Measurements from ENCODE around the gene FTH1. TPM values are rescaled to one million over a fixed set of nuclear protein-coding genes. Genes with fewer than 3 reads are reported as not detected.

The FTH1 gene
- total RNA-seq, 4 donors from 2014 or later: 1,945 to 2,292 (median 2,070) TPM

- Histone ChIP-seq H3K27me3 (no peaks in the 10 kb centered on the region), H3K9me3 (peaks cover 0 to 11% (median 0%) of the 10 kb centered on the region in 3 donors), H3K27ac (no peak overlapping the region), H3K4me3 (no peak overlapping the region), H3K36me3 (no peaks in the 10 kb centered on the region), H3K4me1 (peaks cover 0 to 21% (median 0%) of the 10 kb centered on the region in 3 donors)
- WGBS, 2 donors (ENCODE audit: low coverage in 1 of 2): 34 to 58% methylated on average over 4 to 6 of the region's 12 CpGs
- no peak for TF ChIP-seq POLR2AphosphoS5 (IDR thresholded peaks at IDR 0.05)
- ATAC-seq: no peak
Observed at GRCh38 chr11:62001450-62002191, 34.2 kb upstream of the FTH1 start.

GRCh38 chr11:62000539-62001446 lies 33.4 kb upstream of the FTH1 start:
- no peak for ATAC-seq
- Histone ChIP-seq H3K27ac (no peak overlapping the region), H3K4me3 (no peak overlapping the region), H3K9me3 (peaks cover 0 to 11% (median 0%) of the 10 kb centered on the region in 3 donors), H3K4me1 (peaks cover 0 to 20% (median 0%) of the 10 kb centered on the region in 3 donors), H3K36me3 (no peaks in the 10 kb centered on the region), H3K27me3 (no peaks in the 10 kb centered on the region)
- WGBS, 2 donors (ENCODE audit: low coverage in 1 of 2): 80 to 88% methylated on average over 1 to 9 of the region's 23 CpGs
- no peak for TF ChIP-seq POLR2A (IDR thresholded peaks at IDR 0.05)
- no peak for TF ChIP-seq CTCF (IDR thresholded peaks at IDR 0.05)
- no peak for TF ChIP-seq POLR2AphosphoS5 (IDR thresholded peaks at IDR 0.05)
- TF ChIP-seq EP300 (IDR thresholded peaks at IDR 0.05): no peak

GRCh38 chr11:61999141-61999975 lies 31.9 kb upstream of the FTH1 start:
- 88 to 92% methylated on average over 5 to 7 of the region's 7 CpGs for WGBS, 2 donors (ENCODE audit: low coverage in 1 of 2)
- no peak overlapping the region for H3K27ac ChIP-seq
- H3K27me3 ChIP-seq: no peaks in the 10 kb centered on the region

GRCh38 chr11:61996933-61997332 lies 29.5 kb upstream of the FTH1 start:
- Histone ChIP-seq H3K27me3 (no peaks in the 10 kb centered on the region), H3K4me1 (peaks cover 0 to 4% (median 0%) of the 10 kb centered on the region in 3 donors), H3K9me3 (peaks cover 0 to 11% (median 0%) of the 10 kb centered on the region in 3 donors), H3K27ac (no peak overlapping the region), H3K4me3 (no peak overlapping the region), H3K36me3 (no peaks in the 10 kb centered on the region)
- TF ChIP-seq EP300 (IDR thresholded peaks at IDR 0.05) (no peak), CTCF (IDR thresholded peaks at IDR 0.05) (no peak), POLR2A (IDR thresholded peaks at IDR 0.05) (no peak), POLR2AphosphoS5 (IDR thresholded peaks at IDR 0.05) (no peak)
- WGBS, 2 donors (ENCODE audit: low coverage in 1 of 2): 90% methylated on average over 2 of the region's 4 CpGs; no CpG with 5 or more reads in 1 of the 2 donors
- no peak for ATAC-seq

More at GRCh38 chr11:61999141-61999975, 31.9 kb upstream of the FTH1 start:
- H3K4me3 ChIP-seq: no peak overlapping the region
- peaks cover 0 to 6% (median 0%) of the 10 kb centered on the region in 3 donors for H3K4me1 ChIP-seq
- no peaks in the 10 kb centered on the region for H3K36me3 ChIP-seq
- H3K9me3 ChIP-seq: peaks cover 0 to 11% (median 0%) of the 10 kb centered on the region in 3 donors
- TF ChIP-seq EP300 (IDR thresholded peaks at IDR 0.05): no peak
- no peak for TF ChIP-seq CTCF (IDR thresholded peaks at IDR 0.05)
- TF ChIP-seq POLR2A (IDR thresholded peaks at IDR 0.05): no peak
- no peak for TF ChIP-seq POLR2AphosphoS5 (IDR thresholded peaks at IDR 0.05)
- no peak for ATAC-seq
